Gastrocnemius medialis (tissue), 4 donors: ENCODE measurements around the gene SLC22A15.

ENCODE experiments used
- CTCF ChIP-seq, 5 experiments: fragments of 450-650 bp in 3 of 5; fragments of 200-600 bp in 2 of 5; sonication (generic) in 2 of 5; IDR thresholded peaks in 4 of 5; conservative IDR thresholded peaks in 1 of 5; 1 replicate in 4 of 5; 2 replicates in 1 of 5; pipeline ENCODE4 v1.5.1; 2016 to 2019; ENCODE audit warnings: antibody characterized with exemption in 5 of 5, mild to moderate bottlenecking in 3 of 5, moderate library complexity in 3 of 5
- POLR2A ChIP-seq, 2 donors: fragments of 450-650 bp; IDR thresholded peaks; one replicate each; pipeline ENCODE4 v1.6.1; 2017; ENCODE audit warnings: antibody characterized with exemption in 2 of 2, mild to moderate bottlenecking in 2 of 2, moderate library complexity in 2 of 2

- TF ChIP-seq POLR2A (IDR thresholded peaks at IDR 0.05): no peak
- TF ChIP-seq CTCF (IDR thresholded peaks at IDR 0.05 in 4 of 5, conservative IDR thresholded peaks at IDR 0.05 in 1 of 5): no peak
These were observed 7.3 kb downstream of the SLC22A15 start for GRCh38 chr1:115983584-115983983.
